K562 (cell line): Measurements from ENCODE around the gene C1QTNF8. TPM values are rescaled to one million over a fixed set of nuclear protein-coding genes. Genes with fewer than 3 reads are reported as not detected.

Experiments
- ATAC-seq: fragments of 200-7000 bp; cut with Tn5 transposase; 3 replicates; pipeline ENCODE4 v1.9.1; 2020; ENCODE audit warnings: moderate library complexity
- Bru-seq: library from RNA; stranded (reverse); fragments of 400-500 nt; gene quantifications from one replicate; lab custom pipeline; 2021; lab: Mats Ljungman, UMichigan
- BruChase-seq, 2 experiments: library from RNA; stranded (reverse); fragments of 400-500 nt; gene quantifications; one replicate each; lab custom pipeline; 2021; lab: Mats Ljungman, UMichigan
- BruUV-seq: library from RNA; stranded (reverse); fragments of 400-500 nt; replicated peaks from 2 replicates; lab custom pipeline; 2021; lab: Mats Ljungman, UMichigan
- CTCF ChIA-PET: fragments of 300-600 bp; formaldehyde crosslinking; extraction: SDS; loops from one replicate; lab custom pipeline; 2021; ENCODE audit warnings: low intra/inter-chr PET ratio; lab: Yijun Ruan, JAX
- POLR2A ChIA-PET: fragments of 300-600, 350-650 bp; sonication (Branson Sonifier 250); formaldehyde crosslinking; extraction: SDS; loops from one replicate; lab custom pipeline; 2021; ENCODE audit warnings: antibody characterized with exemption, inconsistent platforms; lab: Yijun Ruan, JAX
- DNase-seq, 4 experiments: peaks; one replicate each; pipeline versions ENCODE4 v3.0.0 to v3.0.0-alpha.2; 2011 to 2018; ENCODE audit warnings: low spot score in 3 of 4, mixed read lengths in 3 of 4; ENCODE audit errors: extremely low read depth in 1 of 4
- FAIRE-seq: peaks from 2 replicates; lab custom pipeline; 2011; peaks lifted over from hg19 to GRCh38; lab: Jason Lieb, UNC
- H2AFZ ChIP-seq: 2 replicates; pipeline ENCODE4 v1.6.0; 2011; ENCODE audit warnings: low read depth, low read length, control low read depth, inconsistent platforms
- H3K27ac ChIP-seq: fragments of 200-600 bp; 3 replicates; pipeline ENCODE4 v1.8.0; 2011; ENCODE audit warnings: low read depth, mild to moderate bottlenecking, control low read depth, inconsistent platforms, low read length, moderate library complexity, mixed read lengths; ENCODE audit errors: extremely low read depth
- H3K27me3 ChIP-seq, 2 experiments: fragments of 300-600 bp in 1 of 2; 2 replicates in 1 of 2; 3 replicates in 1 of 2; pipeline versions ENCODE4 v1.6.0 to v1.8.0; 2011; ENCODE audit warnings: inconsistent platforms in 2 of 2, low read length in 2 of 2, mild to moderate bottlenecking in 1 of 2, mixed read lengths in 1 of 2, moderate library complexity in 1 of 2; ENCODE audit not compliant: control insufficient read depth in 2 of 2, insufficient read depth in 2 of 2
- H3K36me3 ChIP-seq: fragments of 300-600 bp; 3 replicates; pipeline ENCODE4 v1.8.0; 2011; ENCODE audit warnings: mild to moderate bottlenecking, low read length, inconsistent platforms; ENCODE audit not compliant: control insufficient read depth, insufficient read depth
- H3K4me1 ChIP-seq, 2 experiments: fragments of 200-600 bp in 1 of 2; replicated peaks in 1 of 2; 2 replicates in 1 of 2; 3 replicates in 1 of 2; pipeline versions ENCODE4 v1.5.1 to v1.8.0; 2011; ENCODE audit warnings: inconsistent platforms in 2 of 2, low read length in 2 of 2, mild to moderate bottlenecking in 1 of 2, mixed read lengths in 1 of 2, moderate library complexity in 1 of 2; ENCODE audit not compliant: control insufficient read depth in 2 of 2, insufficient read depth in 2 of 2
- H3K4me2 ChIP-seq: 2 replicates; pipeline ENCODE4 v1.6.1; 2011; ENCODE audit warnings: low read length, control low read depth, inconsistent platforms, mixed read lengths; ENCODE audit not compliant: insufficient read depth
- H3K4me3 ChIP-seq: fragments of 200-600 bp; sonication (generic), shearing (Covaris generic); 2 replicates; pipeline ENCODE4 v1.5.1; 2016; ENCODE audit warnings: control low read depth, inconsistent platforms
- H3K79me2 ChIP-seq: fragments of 200-600 bp; 3 replicates; pipeline ENCODE4 v1.8.0; 2011; ENCODE audit warnings: low read length, inconsistent platforms; ENCODE audit not compliant: control insufficient read depth, insufficient read depth
- H3K9ac ChIP-seq, 2 experiments: 2 replicates each; pipeline versions ENCODE4 v1.6.0 to v1.6.1; 2011; ENCODE audit warnings: low read depth in 2 of 2, low read length in 2 of 2, control low read depth in 1 of 2, inconsistent platforms in 1 of 2, mild to moderate bottlenecking in 1 of 2, mixed read lengths in 1 of 2; ENCODE audit not compliant: insufficient read depth in 1 of 2
- H3K9me1 ChIP-seq: one replicate; pipeline ENCODE4 v1.6.0; 2011; ENCODE audit warnings: inconsistent platforms, mild to moderate bottlenecking, low read length, moderate library complexity; ENCODE audit not compliant: control insufficient read depth, insufficient read depth
- H3K9me3 ChIP-seq: replicated peaks from 2 replicates; pipeline ENCODE4 v1.5.1; 2011; ENCODE audit warnings: low read depth, low read length, inconsistent platforms; ENCODE audit not compliant: control insufficient read depth, insufficient read depth
- H4K20me1 ChIP-seq: replicated peaks from 2 replicates; pipeline ENCODE4 v1.6.1; 2011; ENCODE audit warnings: low read length, inconsistent platforms, mixed read lengths; ENCODE audit not compliant: control insufficient read depth, insufficient read depth
- ZFX ChIP-seq: sonication (generic); formaldehyde crosslinking; IDR thresholded peaks from 2 replicates; pipeline ENCODE4 v1.8.0; 2022; ENCODE audit warnings: mild to moderate bottlenecking, missing genetic modification reagents, moderate library complexity
- ZNF133 ChIP-seq: fragments of 250-450 bp; sonication (Bioruptor Pico); IDR thresholded peaks from 2 replicates; pipeline ENCODE4 v1.4.0; 2020; ENCODE audit warnings: mild to moderate bottlenecking
- WGBS: fragments of 100-300 bp; shearing (Covaris generic); methylation state at CpG from one replicate; pipeline ENCODE4 v1.1.6; 2016; ENCODE audit warnings: low coverage, mixed read lengths; ENCODE audit not compliant: insufficient coverage; ENCODE audit errors: missing lambda C conversion rate; 5-methylcytosine and 5-hydroxymethylcytosine counted together
- in situ Hi-C: fragments of 300-500 bp; cut with MboI; formaldehyde crosslinking; loops from 4 replicates; pipeline ENCODE4 v1.15.0; 2018; ENCODE audit warnings: inconsistent platforms, mixed read lengths
- intact Hi-C: fragments of 100-400 bp; cut with micrococcal nuclease; formaldehyde crosslinking; loops from 2 replicates; pipeline ENCODE4 v1.14.2; 2022
- long read RNA-seq, 3 experiments: library from polyadenylated mRNA in 2 of 3; library from RNA in 1 of 3; unstranded in 2 of 3; stranded (forward) in 1 of 3; transcript quantifications; one replicate each; pipeline ENCODE4 v2.0.0, GENCODE V29; 2019 to 2022
- polyA minus RNA-seq, 3 experiments: library from RNA; depleted of rRNA, polyadenylated mRNA; stranded (reverse); fragments of >200 nt; gene quantifications; 2 replicates each; pipeline ENCODE4 v1.2.3, GENCODE V29; 2011
- polyA plus RNA-seq, 8 experiments: library from polyadenylated mRNA; depleted of rRNA in 4 of 8; stranded (reverse) in 5 of 8; unstranded in 3 of 8; fragments of >200 nt; fragmentation: Nextera tagmentation in 2 of 8; fragmentation: Illumina TruSeq in 1 of 8; extraction: Ambion mirVana in 2 of 8; extraction: Trizol in 1 of 8; gene quantifications; 2 replicates each; pipeline versions ENCODE4 v1.2.1 to v1.2.3, GENCODE V29; 2011 to 2014; ENCODE audit warnings: inconsistent platforms in 1 of 8, missing spikeins in 1 of 8
- total RNA-seq, 7 experiments: library from RNA; depleted of rRNA in 6 of 7; stranded (reverse); fragments of >200 nt in 6 of 7; fragmentation: Illumina TruSeq in 2 of 7; extraction: Trizol in 2 of 7; gene quantifications; 2 replicates each; pipeline versions ENCODE4 v1.2.1 to v1.2.3, GENCODE V29; 2011 to 2021; ENCODE audit warnings: low replicate concordance in 1 of 7

C1QTNF8 gene
- not detected in 2 replicates for total RNA-seq (2011; cell fraction: chromatin; rRNA removed; ENCODE audit: low replicate concordance)
- not detected in 2 replicates for total RNA-seq (2011; cell fraction: nucleolus; rRNA removed)
- total RNA-seq (2011; cell fraction: nucleoplasm; rRNA removed), result not detected in 2 replicates
- total RNA-seq (2014; rRNA removed) (not detected in 2 replicates), total RNA-seq (2014; rRNA removed; fragmentation: Illumina TruSeq; extraction: Trizol) (not detected in 2 replicates), total RNA-seq (2015; rRNA removed; fragmentation: Illumina TruSeq; extraction: Trizol) (not detected in 2 replicates), total RNA-seq (2021) (not detected in 2 replicates), polyA plus RNA-seq (2011; rRNA removed) (not detected in 2 replicates), polyA plus RNA-seq (2014; fragmentation: Illumina TruSeq; extraction: Trizol) (not detected in 2 replicates), polyA plus RNA-seq (2014; fragmentation: Nextera tagmentation; extraction: Ambion mirVana) (not detected), polyA plus RNA-seq (2014; rRNA removed) (not detected in 2 replicates), polyA minus RNA-seq (2011; rRNA and poly(A)+ RNA removed) (not detected in 2 replicates), Bru-seq, nascent RNA (not detected), BruChase-seq, experiment 1, labeled RNA remaining after a 2-hour chase (not detected), BruChase-seq, experiment 2, labeled RNA remaining after a 6-hour chase (not detected)
- not detected in 2 replicates for polyA plus RNA-seq (2011; cell fraction: cytosol; rRNA removed)
- polyA plus RNA-seq (2011; cell fraction: nucleus; rRNA removed), result not detected in 2 replicates
- not detected in 2 replicates for polyA plus RNA-seq (2012)
- polyA minus RNA-seq (2011; cell fraction: cytosol; rRNA and poly(A)+ RNA removed), result not detected in 2 replicates
- polyA minus RNA-seq (2011; cell fraction: nucleus; rRNA and poly(A)+ RNA removed), result not detected in 2 replicates
- long read RNA-seq, experiment 1, result 0 reads
- long read RNA-seq, experiment 2, result 0 reads
- long read RNA-seq, experiment 3, result 0 reads

DNA sequence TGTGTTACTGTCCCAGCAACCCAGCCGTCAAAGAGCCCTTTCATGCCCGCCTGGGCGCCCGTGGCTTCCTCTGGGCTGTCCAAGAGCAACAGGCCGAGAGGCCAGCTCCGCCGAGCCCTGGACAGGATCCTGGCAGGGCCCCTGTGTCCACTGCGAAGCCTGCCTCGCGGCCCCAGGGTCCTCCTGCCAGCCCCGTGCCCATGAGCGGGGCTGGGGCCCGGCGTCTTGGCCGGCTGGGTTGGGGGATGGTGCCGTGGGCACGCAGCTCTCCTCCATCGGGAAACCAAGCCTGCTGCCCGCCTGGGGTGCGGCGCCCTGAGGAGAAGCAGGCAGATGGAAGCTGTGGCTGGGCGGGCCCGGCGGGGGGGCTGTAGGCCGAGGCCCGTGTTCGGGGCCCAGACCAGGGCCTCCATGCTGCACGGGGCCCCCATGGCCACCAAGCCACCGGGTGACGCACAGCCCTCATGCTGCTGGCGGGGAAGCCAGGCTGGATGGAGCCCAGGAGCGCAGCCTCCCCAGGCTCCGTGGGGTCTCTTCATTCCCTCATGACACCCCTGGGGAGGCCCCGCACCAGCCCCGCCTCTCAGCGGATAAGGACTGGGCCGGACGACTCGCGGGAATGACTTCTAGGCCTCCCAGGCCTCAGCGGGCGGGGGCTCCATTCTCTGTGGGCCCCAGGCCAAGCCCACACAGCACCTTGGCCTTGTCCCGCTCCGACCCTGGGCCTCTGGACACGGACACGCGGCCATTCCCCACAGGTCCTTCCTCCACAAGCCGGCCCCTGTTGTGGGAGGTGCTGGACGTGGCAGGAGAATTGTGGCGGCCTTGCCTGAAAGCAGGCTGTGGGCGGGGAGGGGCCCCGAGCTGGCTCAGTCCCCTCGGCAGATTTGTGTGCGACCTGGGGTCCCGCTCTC, at the start of gene C1QTNF8:
C1QTNF8 (minus strand) TSS at position 76 of the 914 bp plus-strand sequence. CDS start 1,322 bp downstream, outside the sequence.
- TF ChIP-seq ZNF133, result no peak
- 0 out of 2 replicates have a peak, but pooled peaks have one; percentile 30 for TF ChIP-seq ZFX (CRISPR knock-in tag)
- TF ChIP-seq, all 486 proteins: peak for 1
- intact Hi-C loops (no loop called here), in situ Hi-C loops (no loop called here)
- POLR2A ChIA-PET, result interaction anchor here (0.6 kb wide), 2 partner anchors 45 to 322 kb away, joined by 3 read pairs; no protein-coding TSS in a partner anchor
- Histone ChIP-seq H3K4me1 (peaks cover 0 to 63% of the 10 kb centered on the region in 2 experiments; a peak in 2 of 5 replicates), H3K79me2 (no peaks in the 10 kb centered on the region), H3K4me3 (no peak within 1 kb of the TSS), H3K4me2 (no peak within 1 kb of the TSS), H3K9ac (no peak within 1 kb of the TSS), H3K9me3 (peaks cover 3% of the 10 kb centered on the region; the same call in 1 of the 2 replicates), H3K27ac (no peak within 1 kb of the TSS), H3K9me1 (no peaks in the 10 kb centered on the region), H3K27me3 (peaks cover 2 to 56% of the 10 kb centered on the region in 2 experiments; a peak in 3 of 5 replicates), H4K20me1 (peaks cover 2% of the 10 kb centered on the region; the same call in 1 of the 2 replicates), H2AFZ (no peak within 1 kb of the TSS), H3K36me3 (no peaks in the 10 kb centered on the region)
- no TSS peak for BruUV-seq
- FAIRE-seq, result no peak
- DNase-seq, result no peak
- CTCF ChIA-PET, result no interaction called here
- ATAC-seq, result no peak
- 4% methylated on average over 51 of the region's 55 CpGs for WGBS
